Fibroblast of skin of left quadriceps (primary cell): ENCODE measurements around the gene ATP9A.
"Not testable (repeated sequence)": the region's sequence is repeated elsewhere in the genome, so short reads cannot be mapped to it uniquely, and the experiment has no call there.

Experiments
- DNase-seq, 2 experiments: peaks; one replicate each; pipeline ENCODE4 v3.0.0-alpha.2; 2013; ENCODE audit warnings: low read depth in 2 of 2

Gene ATP9A

DNA sequence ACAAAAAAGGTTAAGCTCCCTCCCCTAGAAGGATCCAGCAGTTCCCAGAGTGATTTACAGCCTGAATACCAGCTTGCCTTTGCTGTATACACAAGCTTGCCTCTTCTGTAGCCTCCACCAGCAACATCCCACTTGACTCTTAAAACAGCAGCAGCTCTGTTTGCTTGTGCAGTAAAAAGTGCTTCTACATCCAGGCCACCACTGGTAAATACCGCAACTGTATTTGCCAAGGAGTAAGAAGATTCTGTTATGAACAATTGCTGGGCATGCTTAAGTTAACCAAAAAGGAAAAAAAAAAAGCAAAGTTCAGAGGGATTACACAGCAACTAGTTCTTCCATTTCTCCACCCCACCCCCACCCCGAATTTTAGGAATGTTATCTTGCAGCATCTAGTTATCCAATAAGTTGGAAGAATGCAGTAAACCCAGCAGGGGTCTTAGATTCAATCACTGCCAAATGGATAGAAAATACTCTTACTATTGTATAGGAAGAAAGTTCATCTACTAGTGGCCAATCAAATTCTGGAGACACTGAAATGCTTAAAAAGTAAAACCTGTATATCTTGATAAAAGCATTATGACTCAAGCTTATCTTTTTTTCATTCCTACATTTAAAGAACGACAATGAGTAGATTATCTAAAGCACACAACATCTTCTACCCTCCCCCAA lies 29.3 kb upstream of the ATP9A start:
- peak in 1 of 2 experiments; percentile 49 for DNase-seq

DNA sequence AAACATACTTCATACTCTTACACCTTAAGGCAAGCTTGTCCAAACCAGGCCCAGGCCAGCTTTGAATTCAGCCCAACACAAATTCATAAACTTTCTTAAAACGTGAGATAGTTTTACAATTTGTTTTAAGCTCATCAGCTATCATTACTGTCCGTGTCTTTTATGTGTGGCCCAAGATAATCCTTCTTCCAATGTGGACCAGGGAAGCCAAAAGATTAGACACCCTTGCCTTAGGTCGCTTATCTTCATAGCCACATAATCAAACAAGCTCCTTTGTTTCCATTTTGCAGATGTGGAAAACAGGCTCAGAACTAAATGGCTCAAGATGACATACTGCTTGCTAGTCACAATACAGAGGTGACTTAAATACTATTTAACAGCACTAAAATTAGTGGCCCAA lies 28.1 kb upstream of the ATP9A start:
- DNase-seq = no peak

DNA sequence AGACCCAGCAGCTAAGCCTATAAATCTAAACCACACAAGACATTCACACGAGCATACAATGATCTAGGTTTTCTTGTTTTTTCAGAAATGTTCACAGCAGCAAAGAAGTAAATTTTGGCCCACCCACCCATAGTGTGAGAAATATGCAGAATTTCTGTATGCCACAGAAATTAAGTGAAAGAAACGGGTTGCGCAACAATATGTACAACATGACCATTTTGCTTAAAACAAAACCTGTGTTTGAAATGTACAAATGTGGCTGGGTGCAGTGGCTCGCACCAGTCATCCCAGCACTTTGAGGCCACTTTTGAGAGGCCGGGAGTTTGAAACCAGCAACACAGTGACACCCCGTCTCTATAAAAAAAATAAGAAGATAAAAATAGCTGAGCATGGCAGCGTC lies 24.8 kb upstream of the ATP9A start:
- no peak for DNase-seq

DNA sequence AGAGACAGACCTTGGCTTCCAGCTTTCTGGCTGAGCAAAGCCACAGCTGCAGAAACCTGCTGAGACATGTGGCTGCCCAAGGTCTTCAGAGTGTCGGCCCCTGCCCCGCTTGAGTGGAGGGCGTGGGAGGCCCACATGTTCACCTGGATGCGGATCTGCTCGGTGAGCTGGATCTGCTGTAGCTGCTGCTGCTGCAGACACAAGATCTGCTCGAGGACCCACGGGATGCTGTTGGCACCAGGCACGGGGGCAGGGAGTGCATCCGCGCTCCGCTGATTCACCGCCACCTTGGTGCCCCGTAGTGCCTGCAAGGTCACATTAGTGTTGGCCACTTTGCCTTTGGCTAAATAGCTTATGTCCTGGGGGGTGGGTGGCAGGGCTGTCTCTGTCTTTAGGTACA lies 23.4 kb upstream of the ATP9A start:
- DNase-seq = no peak

DNA sequence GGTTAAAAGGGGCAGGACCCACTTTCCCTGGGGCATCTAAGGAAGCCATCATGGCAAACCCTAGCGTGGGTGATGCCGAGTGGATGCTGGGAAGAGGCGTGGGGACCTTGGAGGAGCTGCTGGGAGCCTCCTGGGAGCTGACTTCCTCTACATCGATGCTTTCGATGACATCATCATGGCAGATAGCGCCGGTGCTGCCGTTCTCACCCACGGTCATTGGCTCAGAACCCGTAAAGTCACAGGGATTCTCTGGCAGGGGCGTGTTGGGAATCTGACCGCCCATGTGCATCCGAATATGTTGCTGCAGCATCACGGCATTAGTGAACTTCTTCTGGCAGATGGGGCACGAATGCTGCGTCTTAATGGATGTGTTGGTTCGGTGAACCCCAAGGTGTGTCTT lies 22.1 kb upstream of the ATP9A start:
- DNase-seq = no peak

DNA sequence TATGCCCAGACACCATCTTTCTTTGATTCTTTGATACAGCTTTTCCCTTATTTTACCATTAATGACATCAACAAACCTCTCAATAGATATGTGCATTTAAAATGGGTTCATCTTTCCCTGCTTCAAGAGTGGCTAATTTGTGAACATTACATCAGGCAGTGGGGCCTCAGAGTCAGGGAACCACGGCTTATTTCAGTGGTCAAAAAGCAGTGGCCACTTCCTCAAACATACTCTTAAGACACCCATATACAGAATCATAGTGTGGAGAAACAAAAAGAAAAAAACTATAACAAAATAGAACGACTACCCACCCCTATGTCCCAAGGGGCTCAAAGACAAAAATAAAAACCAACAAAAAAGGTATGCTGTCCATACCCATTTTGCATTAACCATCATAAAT lies 21.2 kb upstream of the ATP9A start:
- no peak for DNase-seq

DNA sequence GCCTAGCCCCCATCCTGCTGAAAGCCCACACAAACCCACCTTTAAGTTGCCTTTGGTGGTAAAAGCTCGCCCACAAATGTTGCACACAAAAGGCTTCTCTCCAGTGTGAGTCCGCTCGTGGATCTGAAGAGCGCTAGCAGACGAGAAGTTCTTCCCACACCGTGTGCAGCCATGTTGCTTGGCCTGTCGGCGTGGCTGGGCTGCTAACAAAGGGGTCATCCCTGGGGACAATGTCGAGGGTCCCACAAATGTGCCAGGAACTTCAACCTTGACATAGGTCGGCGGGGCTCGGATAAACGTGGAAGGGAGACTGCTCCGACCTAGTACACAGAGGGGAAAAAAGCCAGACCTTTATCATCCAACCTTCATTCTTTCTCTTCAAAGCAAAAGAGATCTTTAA lies 20.6 kb upstream of the ATP9A start:
- DNase-seq = no peak

DNA sequence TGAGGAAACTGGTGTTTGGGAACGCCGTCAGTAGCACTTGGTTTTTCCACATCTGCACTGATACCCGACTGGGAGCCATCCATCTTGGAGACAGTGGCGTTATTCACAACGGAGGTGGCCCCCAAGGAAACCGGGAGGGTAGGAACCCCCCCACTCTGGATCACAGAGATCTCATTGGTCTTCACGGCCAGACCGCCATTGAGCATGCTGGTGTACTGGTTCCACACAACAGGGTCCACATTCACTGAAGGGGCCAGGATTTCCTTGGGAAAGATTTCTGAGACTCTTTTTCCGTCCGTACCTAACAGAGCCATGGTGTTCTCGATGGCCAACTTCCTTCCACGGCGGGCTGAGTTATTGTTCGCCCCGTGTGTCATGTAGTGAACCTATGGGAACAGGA lies 16.1 kb upstream of the ATP9A start:
- no peak for DNase-seq

DNA sequence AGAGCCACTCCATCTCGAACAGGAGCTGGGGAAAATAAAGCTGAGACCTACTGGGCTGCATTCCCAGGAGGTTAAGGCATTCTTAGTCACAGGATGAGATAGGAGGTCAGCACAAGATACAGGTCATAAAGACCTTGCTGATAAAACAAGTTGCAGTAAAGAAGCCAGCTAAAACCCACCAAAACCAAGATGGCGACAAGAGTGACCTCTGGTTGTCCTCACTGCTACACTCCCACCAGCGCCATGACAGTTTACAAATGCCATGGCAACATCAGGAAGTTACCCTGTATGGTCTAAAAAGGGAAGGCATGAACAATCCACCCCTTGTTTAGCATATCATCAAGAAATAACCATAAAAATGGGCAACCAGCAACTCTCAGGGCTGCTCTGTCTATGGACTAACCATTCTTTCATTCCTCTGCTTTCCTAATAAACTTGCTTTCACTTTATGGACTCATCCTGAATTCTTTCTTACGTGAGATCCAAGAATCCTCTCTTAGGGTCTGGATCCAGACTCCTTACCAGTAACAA lies 10.1 kb upstream of the ATP9A start:
- DNase-seq = not testable (repeated sequence)

DNA sequence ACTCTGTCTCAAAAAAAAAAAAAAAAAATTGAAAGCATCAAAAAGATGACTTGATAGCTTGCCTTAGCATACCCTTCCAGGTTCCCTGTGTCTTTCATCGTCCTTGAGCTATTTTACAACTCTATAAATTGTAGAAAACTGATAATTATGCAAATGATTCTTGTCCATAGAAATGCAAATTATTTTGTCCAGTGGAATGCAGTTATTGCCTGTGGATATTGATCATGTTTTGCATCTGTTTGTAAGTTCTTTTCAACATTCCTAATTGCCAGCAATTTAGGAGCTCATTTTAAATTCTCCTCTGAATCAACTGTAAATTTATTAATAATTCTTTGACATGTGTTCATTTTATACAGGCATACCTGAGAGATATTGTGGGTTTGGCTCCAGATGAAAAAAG lies 7.1 kb upstream of the ATP9A start:
- no peak for DNase-seq

DNA sequence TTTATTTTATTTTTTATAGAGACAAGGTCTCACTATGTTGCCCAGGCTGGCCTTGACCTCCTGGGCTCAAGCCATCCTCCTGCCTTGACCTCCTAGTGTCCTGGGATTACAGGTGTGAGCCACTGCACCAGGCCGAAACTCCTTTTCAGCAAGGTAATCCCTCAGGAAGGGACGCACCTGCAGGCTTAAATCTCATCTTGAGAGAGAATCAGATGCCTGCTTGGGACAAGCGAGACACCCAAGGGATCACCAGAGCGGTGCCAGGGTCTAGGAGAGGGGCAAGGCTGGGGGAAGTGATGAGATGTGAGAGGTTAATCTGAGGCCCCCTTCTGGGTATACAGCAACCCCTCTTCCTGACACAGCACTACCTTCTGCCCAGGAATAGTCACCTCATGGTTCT lies 4.0 kb upstream of the ATP9A start:
- no peak for DNase-seq

DNA sequence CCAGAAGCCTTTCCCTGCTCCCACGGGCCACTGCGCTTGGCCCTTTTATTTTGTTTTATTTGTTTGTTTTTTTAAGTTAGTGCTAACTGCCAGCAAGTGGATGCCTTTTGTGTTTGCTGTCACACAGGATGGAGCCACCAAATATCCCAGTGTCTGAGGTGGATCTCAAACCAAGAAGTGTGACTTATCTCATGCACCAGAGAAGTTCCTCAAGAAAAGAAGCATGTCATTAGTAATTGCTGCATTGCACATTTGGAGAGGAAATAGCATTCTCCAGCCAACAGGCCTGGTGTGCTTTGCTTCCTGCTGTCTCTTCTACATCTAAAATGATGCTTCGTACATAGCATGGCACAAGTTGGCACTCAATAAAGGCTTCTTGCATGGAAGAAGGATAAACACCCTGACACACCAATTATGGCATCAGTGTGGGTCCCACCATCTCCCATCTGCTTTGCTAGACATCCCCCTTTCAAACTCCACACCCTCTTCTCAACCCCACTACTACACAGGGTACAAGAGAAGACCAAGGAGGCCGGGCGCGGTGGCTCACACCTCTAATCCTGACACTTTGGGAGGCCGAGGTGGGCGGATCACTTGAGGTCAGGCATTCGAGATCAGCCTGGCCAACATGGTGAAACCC lies 1.9 kb upstream of the ATP9A start:
- no peak for DNase-seq

DNA sequence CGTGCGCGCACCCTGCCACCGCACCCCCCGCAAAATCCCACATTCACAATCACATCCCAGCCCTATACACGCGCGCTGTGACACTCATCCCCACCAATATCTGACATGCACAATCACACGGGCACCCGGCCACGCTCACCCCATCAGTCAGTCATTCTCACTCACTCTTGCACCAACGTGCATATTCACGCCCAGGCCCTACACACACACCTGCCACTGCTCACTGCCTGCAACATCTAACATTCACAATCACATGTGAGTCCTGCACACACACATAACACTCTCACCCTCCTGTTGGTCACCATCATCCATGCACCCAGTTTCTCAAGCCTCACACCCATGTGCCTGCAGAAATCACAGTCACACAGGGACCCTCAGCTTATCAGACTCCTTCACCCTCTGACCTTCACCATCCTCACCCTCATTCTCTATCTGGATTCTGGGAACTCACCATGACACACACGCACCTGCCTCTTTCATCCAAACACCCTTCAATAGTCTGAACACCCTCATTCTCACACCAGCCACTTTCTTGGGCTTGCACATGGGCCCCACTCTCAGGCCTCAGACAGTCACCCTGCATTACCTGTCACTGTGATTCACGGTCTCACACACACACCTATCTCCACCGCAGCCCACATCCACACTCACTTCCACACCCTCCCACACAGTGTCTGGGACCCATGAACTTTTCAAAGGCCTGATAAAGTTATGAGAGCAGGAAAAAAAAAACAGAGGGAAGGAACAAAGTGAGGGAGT lies 748 bp upstream of the ATP9A start:
- no peak for DNase-seq

DNA sequence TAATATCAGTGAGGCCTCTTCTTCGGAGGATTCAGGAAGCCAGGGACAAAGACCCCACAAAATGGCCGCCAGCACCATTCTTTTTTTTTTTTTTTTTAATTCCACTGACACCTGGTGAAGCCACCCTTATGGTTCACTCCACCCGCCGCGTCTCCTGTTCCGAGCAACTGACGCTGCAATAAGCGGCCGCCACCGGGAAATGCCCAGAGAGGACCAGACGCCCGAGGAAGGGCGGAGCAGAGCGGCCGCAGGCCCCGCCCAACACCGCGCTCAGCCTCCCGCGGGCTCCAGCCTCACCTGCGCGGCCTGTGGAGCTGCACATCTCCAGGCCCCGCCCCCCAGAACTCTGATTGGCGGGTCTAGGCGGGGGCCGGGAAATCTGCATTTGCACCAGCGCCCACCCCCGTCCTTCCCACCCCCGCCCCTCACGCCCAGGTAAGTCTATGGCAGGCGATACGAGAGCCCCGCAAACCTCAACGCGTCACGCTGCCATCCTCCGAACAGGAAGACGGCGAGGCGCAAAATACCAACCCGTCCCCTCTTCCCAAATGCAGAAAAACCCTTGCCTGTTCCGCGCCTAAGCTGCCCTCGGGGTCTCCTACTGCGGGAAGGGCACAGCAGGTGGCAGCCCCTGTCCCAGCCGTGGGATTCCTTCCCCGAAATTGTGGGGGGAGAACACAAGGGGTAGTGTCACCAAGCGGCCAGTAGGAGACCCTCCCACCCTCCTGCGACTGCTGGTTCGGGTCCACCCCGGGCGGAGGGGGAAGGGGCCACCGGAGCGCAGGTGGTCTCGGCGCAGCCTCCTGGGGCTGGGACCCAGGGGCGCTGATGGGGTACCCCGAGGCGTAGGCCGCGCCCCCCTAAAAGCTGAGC lies 960 bp downstream of the ATP9A start:
- DNase-seq = no peak

DNA sequence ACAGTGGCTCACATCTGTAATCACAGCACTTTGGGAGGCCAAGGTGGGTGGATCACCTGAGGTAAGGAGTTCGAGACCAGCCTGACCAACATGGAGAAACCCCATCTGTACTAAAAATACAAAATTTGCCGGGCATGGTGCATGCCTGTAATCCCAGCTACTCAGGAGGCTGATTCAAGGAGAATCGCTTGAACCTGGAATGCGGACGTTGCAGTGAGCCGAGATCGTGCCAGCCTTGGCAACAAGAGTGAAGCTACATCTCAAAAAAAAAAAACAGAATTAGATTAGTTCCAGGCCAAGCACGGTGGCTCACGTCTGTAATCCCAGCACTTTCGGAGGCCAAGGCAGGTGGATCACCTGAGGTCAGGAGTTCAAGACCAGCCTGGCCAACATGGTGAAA lies 2.8 kb downstream of the ATP9A start:
- DNase-seq = not testable (repeated sequence)

DNA sequence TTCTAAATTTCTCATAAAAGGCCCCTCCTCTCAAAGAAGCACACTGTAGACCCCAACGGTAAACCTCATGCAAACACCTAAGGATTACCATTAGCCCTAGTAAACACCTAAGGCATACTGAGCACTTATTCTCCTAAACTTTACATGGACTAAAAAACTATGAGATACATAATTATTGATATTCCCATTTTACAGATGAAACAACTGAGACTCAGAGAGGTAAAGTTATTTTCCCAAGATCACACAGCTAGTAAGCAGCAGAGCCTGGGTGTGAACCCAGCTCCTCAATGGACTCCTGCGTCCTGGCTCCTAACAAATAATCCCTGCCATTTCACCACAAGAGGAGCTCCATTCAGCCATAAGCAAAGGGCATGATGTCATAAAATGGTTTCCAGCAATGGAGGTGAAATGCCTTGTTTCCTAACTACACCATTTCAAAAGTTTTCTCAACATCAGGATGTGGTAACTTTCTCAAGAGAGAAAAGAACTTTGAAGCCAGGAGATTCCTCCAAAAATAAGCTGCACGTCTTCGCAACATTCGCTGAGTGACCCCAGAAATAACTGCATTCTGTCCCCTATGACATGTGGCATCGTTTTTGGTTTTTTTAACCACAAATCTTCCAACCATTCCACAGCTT lies 4.1 kb downstream of the ATP9A start:
- no peak for DNase-seq

DNA sequence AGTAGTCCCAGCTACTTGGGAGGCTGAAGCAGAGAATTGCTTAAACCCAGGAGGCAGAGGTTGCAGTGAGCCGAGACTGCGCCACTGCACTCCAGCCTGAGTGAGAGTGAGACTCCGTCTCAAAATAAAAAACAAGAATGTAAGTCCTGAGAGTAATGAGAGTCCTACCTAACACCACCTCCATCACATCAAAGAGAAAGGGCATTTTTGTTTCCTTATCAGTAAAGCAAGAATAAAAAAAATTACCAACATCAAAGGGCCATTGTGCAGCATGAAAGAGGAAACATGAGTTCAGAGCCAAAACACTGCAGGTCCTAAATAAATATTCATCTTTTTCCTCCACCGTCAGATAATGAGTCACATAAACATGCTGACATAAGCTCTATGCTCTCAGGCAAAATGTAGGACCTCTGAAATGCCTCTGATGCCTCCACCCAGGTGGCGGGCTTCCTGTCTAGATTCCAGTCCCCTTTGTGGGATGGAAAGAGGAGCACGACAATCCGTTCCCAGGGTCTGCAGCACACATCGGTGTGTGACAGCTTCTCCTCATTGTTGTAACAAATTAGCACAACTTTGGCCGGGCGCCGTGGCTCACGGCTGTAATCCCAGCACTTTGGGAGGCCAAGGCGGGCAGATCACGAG lies 7.2 kb downstream of the ATP9A start:
- no peak for DNase-seq

DNA sequence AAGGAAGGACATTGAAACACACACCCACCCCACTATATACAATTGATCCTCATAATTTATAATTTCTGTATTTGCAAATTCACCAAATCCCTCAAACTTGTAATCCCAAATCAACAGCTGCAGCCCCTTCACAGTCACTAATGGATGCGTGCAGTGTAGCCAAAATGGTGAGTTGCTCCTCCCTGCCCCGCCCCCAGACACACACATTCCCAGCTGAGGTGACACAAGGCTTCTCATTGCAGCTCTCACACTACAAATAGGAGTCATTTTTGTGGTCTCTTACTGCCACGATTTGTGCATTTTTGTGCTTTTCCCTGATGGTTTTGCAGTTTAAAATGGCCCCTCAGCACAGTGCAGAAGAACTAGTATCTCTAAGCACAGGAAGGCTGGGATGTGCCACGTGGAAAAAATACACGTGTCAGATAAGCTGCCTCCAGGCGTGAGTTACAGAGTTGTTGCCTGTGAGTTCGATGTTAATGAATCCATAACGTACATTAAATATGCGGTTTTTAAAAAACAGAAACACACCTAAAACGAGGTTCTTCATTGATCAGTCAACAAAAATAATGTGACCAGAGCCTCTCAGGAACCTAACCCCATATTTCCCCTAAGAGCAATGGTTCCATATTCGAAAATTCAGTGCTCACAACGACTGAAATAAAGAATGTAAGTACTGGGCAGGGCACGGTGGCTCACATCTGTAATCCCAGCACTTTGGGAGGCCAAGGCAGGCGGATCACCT lies 8.2 kb downstream of the ATP9A start:
- no peak for DNase-seq

DNA sequence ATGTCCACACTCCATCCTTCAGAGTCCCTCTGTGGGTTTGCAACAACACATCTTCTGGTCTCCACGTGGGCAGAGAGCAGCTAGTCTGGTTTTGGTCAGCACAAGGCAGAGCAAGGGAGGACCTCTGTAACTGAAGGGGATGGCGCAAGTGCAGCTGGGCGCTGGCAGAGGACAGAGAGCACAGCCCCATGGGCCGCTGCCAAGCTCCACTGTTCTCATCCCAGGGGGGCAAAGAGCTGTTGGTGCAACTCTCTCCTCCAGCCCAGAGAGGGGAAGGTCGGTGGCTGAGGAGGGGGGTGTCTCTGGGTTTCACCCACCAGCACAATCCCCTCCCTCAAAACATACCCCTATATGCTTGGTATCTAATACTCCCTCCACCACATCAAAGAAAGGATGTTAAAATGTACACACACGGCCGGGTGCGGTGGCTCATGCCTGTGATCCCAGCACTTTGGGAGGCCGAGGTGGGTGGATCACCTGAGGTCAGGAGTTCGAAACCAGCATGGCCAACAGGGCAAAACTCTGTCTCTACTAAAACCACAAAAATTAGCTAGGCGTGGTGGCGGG lies 9.1 kb downstream of the ATP9A start:
- DNase-seq = no peak

DNA sequence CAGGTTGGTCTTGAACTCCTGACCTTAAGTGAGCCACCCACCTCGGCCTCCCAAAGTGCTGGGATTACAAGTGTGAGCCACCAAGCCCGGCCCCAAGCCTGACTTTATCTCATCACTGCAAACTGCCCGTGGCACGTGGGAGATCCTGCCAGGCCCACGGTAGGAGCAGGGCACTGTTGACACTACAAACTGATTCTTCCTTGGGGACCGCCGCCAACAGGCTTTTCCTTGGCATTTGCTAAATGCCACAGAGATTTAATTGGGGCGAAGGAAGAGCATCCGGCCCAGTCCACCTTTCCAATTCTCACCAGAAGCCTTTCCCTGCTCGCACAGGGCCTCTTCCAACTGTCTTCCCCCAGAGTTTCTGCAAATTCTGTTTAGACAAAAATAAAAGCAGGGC lies 11.0 kb downstream of the ATP9A start:
- no peak for DNase-seq
